Bronchial epithelial cell (primary cell): ENCODE results near the gene MAGEA11. TPM values are rescaled to one million over a fixed set of nuclear protein-coding genes. Genes with fewer than 3 reads are reported as not detected.
"Not testable (repeated sequence)": the region's sequence is repeated elsewhere in the genome, so short reads cannot be mapped to it uniquely, and the experiment has no call there.

ENCODE experiments used
- DNase-seq: peaks from one replicate; pipeline ENCODE4 v3.0.0-alpha.2; 2010; ENCODE audit warnings: low read depth
- FAIRE-seq: peaks from 2 replicates; lab custom pipeline; 2011; peaks lifted over from hg19 to GRCh38; lab: Jason Lieb, UNC
- H3K27me3 ChIP-seq: 2 replicates; pipeline ENCODE4 v1.5.1; 2011; ENCODE audit warnings: low read length; ENCODE audit not compliant: control insufficient read depth, insufficient read depth
- H3K36me3 ChIP-seq: 2 replicates; pipeline ENCODE4 v1.5.1; 2011; ENCODE audit warnings: low read length; ENCODE audit not compliant: control insufficient read depth, insufficient read depth
- H3K4me3 ChIP-seq: 2 replicates; pipeline ENCODE4 v1.5.1; 2011; ENCODE audit warnings: mild to moderate bottlenecking, low read depth, low read length, control low read depth
- CTCF ChIP-seq: IDR thresholded peaks from 2 replicates; pipeline ENCODE4 v1.5.1; 2011; ENCODE audit warnings: mild to moderate bottlenecking, moderate library complexity, low read length, control low read depth, inconsistent platforms; ENCODE audit not compliant: insufficient read depth, severe bottlenecking
- total RNA-seq: library from RNA; depleted of rRNA; stranded (reverse); fragments of >200 nt; gene quantifications from 2 replicates; pipeline ENCODE4 v1.2.1, GENCODE V29; 2014

MAGEA11 gene
- total RNA-seq = not detected in 2 replicates

GRCh38 chrX:149711545-149712236, at the start of gene MAGEA11:
MAGEA11 (plus strand) TSS chrX:149712060; CDS start chrX:149713160, 1,100 bp downstream.
- Histone ChIP-seq H3K27me3 (no peaks in the 10 kb centered on the region), H3K4me3 (no peak within 1 kb of the TSS), H3K36me3 (no peaks in the 10 kb centered on the region)
- no peak for DNase-seq
- FAIRE-seq = no peak
- no peak for TF ChIP-seq CTCF

- H3K4me3 ChIP-seq, DNase-seq, FAIRE-seq, H3K36me3 ChIP-seq, H3K27me3 ChIP-seq: not testable (repeated sequence)
Observed at GRCh38 chrX:149675088-149675487, 36.8 kb upstream of the MAGEA11 start.

- H3K36me3 ChIP-seq, H3K27me3 ChIP-seq, H3K4me3 ChIP-seq, FAIRE-seq, DNase-seq: not testable (repeated sequence)
Observed at GRCh38 chrX:149675554-149675953, 36.3 kb upstream of the MAGEA11 start.

GRCh38 chrX:149679164-149679678, 32.6 kb upstream of the MAGEA11 start:
- not testable (repeated sequence) for DNase-seq, H3K27me3 ChIP-seq, H3K4me3 ChIP-seq, H3K36me3 ChIP-seq
- peak; percentile 85 for FAIRE-seq

- DNase-seq = no peak
Observed at GRCh38 chrX:149681182-149681581, 30.7 kb upstream of the MAGEA11 start.

GRCh38 chrX:149682031-149682430, 29.8 kb upstream of the MAGEA11 start:
- DNase-seq = no peak
- TF ChIP-seq CTCF = no peak
- no peaks in the 10 kb centered on the region for H3K27me3 ChIP-seq
- H3K36me3 ChIP-seq = no peaks in the 10 kb centered on the region
- FAIRE-seq = no peak
- H3K4me3 ChIP-seq = no peak overlapping the region

More at GRCh38 chrX:149681182-149681581, 30.7 kb upstream of the MAGEA11 start:
- H3K27me3 ChIP-seq = no peaks in the 10 kb centered on the region
- TF ChIP-seq CTCF = no peak
- H3K36me3 ChIP-seq = no peaks in the 10 kb centered on the region
- no peak overlapping the region for H3K4me3 ChIP-seq
- no peak for FAIRE-seq

GRCh38 chrX:149682956-149683947, 28.6 kb upstream of the MAGEA11 start:
- Histone ChIP-seq H3K36me3 (no peaks in the 10 kb centered on the region), H3K4me3 (no peak overlapping the region), H3K27me3 (no peaks in the 10 kb centered on the region)
- DNase-seq = no peak
- no peak for FAIRE-seq
- TF ChIP-seq CTCF = no peak
